Medulla oblongata (tissue), 1 donor: ENCODE measurements around the gene ZBTB22.
A peak's percentile ranks its signal among the peaks of the same experiment; 100 is the strongest.

ENCODE experiments used
- DNase-seq: peaks from one replicate; pipeline ENCODE4 v3.0.0-alpha.2; 2015; ENCODE audit errors: extremely low spot score

Gene ZBTB22

DNA sequence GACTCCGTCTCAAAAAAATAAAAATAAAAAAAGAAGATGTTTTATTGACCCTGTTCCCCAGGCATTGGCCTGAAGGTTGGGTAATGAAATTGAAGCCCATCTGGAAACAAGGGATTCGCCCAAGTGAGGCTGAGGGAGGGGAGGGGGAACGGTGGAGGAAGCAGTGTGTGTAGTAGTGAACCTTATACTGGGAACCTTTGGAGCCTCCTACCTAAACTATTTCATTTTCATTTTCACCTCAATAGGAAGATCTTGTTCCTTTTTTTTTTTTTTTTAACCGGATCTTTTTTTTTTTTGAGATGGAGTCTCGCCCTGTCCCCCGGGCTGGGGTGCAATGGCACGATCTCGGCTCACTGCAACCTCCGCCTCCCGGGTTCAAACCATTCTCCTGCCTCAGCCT is 13.2 kb upstream of the ZBTB22 start:
- DNase-seq = no peak

DNA sequence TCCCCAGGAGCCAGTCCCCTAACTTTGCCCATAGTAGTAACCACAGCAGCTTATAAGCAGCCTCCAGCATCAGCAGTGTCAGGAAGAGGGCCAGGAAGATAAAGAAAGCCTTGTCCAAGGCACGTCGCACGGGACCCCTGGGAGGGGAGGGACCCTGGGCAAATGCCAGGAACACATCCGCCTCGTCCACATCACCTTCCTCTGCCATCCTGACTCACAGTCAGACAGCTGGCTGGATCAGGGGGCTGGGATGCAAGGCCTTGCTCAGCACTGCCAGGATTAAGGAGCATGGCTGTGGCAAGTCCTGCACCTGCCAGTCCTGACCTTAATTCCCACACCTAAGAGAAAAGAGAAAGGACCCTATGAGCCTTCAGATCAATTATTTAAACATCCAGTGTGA is 11.5 kb upstream of the ZBTB22 start:
- no peak for DNase-seq

DNA sequence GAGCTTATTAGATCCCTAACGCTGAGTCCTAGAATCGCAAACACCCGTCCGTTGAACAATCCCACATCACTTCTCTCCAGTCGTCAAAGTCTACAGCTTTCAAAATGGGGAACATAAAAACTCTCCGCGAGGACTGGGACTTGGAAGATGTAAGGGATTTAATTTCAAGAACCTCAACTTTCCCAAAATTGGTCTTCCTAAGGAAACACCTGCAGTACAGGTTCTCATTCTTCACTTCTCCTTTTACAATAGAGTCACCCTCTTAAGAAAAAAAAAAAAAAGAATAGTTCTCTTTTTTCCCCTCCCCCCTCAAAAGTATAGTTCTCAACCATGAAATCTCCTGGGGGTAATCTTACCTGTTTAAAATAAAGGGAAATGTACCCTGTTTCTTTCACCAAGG is 6.6 kb upstream of the ZBTB22 start:
- DNase-seq = peak; percentile 26

DNA sequence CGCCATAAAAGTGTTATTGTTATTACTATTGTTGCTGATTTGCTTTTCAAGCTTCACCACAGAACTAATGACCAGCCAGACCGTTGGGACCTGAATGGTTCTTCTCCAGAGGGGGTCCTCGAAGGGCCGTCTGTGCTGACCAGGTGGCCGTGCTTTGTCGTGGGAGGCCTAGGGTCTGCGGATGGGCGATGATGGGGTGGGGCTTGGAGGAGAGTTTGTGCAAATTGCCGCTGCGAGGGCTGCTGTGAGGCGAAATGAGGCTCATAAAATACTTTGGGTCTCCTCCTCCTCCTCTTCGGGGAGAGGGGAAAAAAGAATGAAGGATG is 6.0 kb upstream of the ZBTB22 start:
- no peak for DNase-seq

DNA sequence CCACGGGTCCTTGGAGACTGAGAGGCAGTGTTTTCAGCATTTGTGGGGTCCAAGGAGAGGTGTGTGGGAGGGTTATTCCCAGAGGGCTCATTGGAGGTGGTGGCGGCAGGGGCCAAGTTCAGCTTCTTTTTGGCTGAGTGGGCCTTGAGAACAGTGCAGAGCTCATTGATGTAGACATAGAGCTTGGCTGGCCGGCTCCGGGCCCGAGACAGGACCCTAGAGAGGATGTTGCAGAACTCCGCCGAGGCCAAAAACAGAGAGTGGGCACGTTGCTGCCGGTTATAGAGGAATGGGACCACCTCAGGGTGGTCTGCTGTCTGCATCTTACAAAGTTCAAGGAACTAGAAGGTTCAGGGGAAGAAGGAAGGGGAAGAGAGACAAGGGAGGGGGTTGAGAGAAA is 3.7 kb upstream of the ZBTB22 start:
- DNase-seq = no peak

DNA sequence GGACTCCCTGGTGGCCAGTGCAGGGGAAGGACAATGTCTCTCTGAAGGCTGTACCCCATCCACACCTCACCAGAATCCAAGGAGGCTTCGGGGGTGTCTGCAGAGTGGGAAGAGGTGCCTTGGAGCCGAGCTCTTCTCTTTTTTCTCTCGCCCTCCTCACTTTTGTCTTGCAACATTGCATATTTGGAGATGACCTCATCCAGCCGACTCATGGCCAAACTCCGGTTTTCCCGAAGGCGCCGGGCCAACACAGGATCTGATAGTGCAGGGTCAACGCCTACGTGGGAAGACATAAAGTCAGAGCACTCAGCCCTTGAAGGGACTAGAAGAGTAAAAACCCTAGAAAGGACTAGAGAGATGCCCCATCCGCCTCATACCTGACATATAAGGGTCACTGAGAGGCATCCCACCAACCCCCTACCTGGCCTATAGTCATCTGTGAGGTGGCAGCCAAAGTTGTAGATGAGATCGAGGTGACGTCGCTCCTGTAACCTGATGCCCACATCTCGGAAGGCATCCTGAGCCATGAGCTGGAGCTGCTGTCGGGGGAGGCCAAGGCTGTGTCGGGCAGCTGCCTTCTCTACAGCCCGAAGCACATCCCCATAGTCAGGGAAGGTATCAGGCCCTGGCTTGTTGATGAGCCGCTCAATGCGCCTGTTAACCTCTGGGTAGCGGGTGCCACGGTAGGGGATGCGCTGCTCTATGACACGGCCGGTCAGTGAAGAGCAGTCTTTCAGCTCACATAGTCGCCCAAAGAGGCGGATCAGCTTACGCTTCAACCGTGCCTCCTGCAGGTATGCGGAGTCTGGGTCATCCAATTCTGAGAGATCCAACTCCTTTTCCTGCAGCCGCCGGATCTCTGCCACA is 3.0 kb upstream of the ZBTB22 start:
- DNase-seq = no peak

DNA sequence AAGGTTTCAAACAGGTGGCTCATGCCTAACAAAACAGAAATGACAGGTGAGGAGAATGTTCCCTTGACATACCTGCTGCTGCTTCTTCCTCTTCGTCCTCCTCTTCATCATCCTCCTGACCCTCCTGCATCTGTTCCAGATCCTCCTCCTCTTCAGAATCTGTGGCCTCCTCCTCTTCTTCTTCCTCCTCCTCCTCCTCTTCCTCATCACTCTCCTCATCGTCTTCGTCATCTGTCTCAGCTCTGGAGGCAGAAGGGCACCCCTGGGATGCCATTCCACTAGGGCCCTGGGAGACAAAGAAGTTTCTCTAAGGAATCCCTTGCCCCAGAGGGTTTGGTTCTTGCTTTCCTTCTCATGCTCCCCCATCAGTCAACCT is 2.4 kb upstream of the ZBTB22 start:
- no peak for DNase-seq

DNA sequence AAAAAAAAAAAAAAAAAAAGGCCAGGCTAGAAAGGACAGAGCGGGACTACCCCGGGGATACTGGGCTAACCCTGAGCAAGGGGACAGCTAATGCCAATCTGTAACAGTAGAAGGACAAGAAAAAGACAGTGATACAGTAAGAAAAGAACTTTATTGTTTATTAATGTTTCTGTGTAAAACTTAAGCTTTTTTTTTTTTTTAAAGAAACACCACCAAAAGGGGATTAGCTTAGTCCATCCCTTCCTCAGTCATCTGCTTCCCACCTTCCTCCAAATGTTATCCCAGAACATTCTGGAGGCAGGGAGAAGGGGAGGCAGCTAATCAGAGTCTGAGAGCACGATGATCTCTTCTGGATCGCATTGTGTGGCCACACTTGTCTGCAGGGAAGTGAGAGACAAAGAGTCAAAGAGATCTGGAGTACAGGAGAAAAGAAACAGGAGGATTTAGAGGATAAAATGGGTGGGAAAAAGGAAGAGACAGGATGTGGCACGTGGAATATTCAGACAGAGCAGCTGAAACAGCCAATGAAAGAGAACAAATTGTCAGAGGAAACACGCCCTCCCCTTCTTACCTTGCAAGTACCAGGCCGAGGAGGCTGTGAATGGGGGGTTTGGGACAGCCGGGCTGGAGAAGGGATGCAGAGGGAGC is 1.0 kb upstream of the ZBTB22 start:
- DNase-seq = no peak

DNA sequence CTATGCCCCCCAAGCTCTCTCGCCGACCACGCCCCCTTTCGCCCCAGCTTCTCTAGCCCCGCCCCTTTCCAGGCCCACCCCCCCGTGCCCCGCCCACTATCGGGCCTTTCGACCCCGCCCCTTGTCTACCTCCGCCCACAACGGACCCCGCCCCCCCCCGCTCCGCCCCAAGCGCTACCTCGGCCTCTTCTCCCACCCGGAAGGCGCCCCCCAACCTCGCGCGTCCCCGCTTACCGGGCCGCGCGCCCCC is 200 bp downstream of the ZBTB22 start:
- DNase-seq = peak; percentile 30

DNA sequence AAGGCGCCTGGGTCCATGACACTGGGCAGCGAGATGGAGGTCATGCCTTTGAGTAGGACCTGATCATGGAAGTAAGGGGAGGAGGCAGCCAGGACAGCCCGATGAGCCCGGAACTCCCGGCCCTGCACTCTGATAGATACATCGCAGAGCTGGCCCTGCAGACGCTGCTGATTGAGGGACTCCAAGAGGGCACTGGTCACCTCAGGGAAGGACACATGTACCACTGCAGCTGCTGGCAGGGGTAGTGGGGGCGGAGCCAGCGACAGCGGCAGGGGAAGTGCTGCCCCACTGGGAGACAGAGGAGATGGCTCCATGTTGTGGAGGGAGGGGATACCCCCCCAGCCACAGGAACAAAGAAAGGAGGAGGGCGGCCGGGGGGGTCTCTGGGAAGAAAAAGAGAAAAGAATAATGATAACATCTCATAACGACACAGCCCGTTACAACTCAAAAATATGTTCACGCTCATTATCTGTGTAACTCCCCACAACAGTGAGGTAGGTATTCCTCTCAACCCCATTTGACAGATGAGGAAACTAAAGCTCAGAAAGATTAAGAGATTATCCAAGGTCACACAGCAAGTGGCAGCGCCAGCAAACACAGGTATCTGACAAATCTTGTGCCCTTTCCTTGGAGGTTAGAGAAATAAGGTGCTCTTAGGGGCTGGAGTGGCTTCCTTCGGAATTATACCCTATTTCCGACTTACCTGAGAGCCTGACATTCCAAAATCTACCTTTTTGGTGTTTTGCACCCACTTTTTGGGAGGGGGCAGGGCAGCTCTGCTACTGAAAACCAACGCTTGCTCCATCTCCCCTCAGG is 733 bp downstream of the ZBTB22 start:
- peak; percentile 21 for DNase-seq

DNA sequence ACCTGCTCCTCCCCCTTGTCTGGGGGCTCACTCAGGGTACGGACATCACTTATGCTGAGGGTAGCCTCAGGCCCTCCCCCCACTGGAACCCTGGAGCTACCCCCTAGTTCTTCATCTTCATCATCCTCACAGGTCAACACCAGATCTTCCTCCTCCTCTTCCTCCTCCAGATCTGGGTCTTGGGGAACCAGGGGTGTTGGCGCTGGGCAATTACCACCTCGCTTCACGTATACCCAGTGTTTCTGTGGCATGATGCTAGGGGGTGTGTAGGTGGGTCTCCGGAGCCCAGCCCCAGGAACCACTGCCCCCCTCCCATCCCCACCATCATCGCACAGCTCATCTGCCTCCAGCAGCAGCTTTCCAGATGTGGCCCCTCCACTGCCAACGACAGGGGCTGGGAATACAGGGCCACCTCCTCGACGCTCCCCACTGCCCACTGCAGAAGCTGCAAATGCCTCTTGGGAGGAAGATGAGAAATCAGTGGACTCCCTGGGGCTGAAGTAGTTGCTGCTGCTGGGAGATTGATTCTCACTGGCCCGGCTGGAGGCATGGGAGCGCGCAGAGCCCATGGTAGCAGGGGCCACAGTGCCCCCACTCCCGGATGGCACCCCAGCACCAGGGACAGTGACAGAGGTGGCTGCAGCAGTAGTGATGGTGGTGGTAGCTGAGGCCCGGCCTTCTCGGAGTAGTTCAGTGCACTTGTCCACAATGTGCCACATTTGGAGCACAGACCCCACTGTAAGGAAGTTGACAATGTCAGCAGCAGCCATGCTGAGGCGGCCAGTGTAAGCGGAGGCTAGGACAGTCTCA is 1.5 kb downstream of the ZBTB22 start:
- no peak for DNase-seq

DNA sequence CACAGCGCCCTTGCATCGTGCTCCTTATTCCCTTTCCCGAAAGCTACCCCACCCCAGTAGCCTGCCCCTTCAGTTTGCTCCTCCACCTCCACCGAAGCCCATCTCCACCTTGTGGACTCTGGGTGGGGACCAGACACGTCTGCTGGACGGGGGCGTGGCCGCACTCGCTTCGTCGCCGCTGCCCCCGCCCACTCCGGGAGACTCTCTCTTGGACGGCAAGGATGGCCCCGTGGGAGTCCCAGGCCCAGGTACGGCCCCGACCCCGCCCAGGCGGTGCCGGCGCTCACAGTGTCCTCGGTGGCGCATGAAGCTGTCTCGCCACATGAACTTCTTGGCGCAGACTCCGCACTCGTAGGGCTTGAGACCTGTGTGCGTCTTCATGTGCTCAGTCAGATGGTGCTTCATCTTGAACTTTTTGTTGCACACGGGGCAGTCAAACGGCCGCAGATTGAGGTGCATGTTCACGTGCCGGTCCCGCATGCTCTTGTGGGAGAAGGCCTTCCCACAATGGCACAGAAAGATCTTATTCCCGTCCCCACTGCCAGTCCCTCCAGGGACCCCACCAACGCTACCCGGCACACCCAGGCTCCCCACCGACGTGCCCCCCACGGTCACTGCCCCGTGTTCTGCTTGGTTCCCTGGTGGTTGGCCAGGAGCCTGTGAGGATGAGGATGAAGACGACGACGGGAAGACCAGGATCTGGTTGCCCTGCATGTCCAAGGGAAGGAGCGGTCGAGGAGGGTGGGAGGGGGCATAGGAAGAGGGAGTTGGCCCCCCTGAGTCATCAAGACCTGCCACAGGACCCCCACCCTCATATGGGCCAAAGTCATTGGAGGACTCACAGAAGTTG is 2.4 kb downstream of the ZBTB22 start:
- DNase-seq = no peak

DNA sequence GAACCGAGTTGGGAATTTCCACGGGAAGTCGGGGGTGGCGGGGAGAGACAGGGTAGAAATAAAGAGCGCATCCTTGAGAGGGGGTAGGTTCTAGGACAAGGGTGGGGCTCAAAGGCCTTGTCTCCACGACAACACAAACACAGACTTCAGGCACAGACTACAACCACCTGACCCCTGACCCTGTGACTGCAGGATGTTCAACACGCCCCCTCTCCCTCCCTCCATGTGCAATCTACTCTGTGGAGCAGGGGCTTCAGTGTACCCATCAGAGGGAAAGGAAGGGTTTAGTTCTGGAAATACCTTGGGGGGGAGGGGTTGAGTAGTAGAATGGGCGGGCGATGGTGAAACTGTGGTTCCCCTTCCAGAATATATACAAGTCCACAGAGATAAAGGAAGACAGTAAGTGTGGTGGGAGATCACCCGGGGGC is 3.0 kb downstream of the ZBTB22 start:
- peak; percentile 67 for DNase-seq

DNA sequence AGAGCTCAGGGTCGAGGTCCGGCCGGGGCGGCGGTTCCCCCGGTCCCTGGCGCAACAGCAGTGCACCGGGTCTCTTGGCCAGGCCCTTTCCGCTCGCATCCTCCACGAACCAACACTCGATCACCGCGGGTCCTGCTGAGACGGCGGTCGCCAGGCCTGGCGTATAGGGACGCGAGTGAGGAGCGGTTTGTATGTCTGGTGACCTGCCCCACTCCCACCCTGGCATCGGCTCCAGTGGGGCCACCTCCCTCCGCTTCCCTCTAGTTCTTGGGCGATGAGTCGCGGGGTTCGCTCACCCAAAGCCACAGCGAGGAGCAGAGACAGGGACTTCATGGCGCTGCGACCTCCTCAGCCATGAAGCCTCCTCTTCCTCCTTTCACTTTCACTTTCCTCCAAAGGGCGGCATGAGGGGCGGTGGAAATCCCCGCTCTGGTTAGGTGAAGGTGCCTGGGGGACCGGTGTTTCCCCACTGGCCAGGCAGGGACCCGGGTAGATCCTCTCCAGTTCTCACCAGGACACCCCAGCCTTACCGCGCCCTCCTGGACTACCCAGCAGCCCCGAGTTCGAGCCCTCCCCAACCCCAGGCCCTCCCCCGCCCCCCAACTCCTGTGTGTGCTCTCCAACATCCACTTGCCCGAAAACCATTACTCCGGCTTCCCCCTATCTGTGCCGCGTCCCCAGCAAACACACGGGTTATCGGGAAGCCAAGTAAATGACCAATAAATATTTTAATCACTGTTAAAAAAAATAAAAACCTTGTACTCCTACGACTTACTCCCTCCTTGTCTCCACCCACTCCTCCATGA is 3.6 kb downstream of the ZBTB22 start, which contains the start of gene TAPBP:
TSS of gene TAPBP (minus strand) at position 370 of the 806 bp plus-strand sequence. CDS start at position 333, 37 bp downstream.
- peak; percentile 74 for DNase-seq

DNA sequence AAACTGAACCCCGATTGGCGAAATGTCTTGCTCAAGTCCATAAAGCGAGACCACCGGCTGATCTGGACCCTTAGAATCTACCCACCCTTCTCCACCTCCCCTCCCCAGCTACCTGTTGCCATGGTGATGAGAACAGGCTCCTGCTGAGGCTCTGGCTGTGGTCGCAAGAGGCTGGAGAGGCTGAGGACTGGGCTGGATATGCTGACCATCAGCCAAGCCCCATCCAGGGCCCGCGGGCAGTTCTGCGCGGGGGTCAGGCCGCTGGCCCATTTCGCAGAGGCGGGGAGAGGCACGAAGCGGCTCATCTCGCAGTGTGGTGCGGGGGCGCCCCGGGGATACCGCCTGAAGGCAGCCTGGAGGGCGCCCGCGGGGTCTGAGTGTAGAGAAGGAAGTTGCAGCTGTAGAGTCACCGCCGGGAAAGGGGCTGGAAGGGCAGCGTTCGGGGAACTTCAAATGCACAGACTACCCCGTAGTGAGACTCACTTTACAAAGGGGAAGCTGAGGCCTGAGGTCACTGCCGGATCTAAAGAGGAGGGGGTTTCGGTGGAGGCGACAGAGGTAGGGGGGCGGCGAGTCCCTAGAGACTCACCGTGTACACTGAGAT is 4.3 kb downstream of the ZBTB22 start:
- peak; percentile 49 for DNase-seq

DNA sequence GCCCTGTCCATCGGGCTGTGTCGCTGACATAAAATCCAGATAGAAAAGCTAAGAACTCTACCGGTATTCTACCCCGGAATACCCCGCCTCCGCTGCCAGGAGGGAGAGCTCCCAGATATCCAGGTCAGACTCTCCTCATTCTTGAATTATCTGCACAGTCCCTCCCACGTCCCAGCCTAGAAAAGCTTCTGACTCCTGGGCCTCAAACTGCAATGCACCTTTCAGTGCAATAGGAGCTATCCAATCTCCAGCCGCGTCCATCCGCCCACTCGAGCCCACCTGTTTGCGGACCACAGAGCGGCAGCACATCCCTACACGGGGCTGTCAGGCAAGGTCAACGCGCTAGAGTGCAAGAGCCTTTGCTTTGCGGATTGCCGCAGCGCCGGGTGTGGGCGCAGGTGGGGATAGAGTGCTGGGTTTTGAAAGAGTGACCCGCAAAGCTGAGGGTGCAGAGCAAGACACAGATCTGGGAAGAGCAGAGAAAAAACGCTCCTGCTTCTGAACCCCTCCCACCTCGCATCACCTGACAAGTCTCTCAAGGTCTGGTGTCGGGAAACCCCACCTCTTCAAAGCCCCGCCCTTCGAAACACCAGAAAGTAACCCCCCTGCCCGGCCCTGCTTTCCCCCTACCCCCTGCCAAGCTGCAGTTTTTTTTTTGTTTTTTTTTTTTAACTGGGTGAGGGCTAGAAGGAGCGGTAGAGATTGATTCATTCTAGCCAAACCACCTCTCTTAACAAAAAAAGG is 5.0 kb downstream of the ZBTB22 start:
- DNase-seq = peak; percentile 77

DNA sequence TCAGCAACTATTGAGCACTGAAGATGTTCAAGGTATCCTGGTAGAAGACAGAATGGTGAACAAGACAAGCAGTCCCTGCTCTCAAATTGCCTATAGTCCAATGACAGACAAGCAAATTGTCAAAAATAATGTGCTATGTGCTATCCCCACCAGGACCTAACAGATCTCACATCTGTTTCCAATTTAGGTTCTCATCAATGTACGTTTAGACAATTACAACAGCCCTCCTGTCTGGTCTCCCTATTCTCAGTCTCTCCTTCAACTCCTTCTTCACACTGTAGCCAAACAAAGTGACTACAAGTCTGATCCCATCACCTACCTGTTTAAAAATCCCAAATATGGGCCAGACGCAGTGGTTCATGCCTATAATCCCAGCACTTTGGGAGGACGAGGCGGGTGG is 11.2 kb downstream of the ZBTB22 start:
- DNase-seq = no peak

DNA sequence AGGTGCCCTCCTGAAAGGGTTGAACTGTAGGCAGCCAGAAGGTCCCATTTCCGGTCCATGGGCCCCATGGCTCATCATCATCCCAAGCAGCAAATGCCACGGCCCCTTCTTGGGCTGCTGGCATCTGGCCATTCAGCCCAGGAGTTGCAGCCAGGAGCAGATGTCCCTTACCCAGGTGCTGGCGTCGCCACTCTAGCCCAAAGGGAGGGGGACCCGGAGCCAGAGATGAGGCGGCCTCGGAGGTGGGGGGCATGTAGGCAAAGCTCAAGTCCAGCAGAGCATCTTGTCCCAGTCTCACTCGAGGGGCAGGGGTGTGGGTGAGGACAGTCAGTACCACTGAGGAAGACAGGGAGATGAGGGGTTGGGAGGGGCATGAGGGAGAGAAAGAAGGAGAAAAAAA is 12.5 kb downstream of the ZBTB22 start:
- no peak for DNase-seq

DNA sequence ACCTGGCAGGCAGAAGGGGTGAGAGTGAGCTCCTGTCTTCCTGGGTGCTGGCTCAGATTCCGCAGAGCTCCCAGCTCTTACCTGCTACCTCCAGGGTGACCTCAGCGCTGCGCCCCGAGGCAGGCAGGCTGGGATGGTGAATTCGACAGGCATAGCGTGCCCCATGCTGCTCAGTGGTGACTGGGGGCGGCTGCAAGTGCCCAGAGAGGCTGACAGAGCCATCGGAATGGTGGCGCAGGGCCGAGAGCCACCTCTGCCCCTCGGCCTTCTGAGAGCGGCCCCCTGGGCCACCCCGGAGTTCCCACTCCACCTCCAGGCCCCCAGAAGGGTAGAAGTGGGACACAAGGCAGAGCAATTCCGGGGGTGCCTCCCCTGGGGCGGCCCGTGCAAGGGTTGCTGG is 13.3 kb downstream of the ZBTB22 start:
- DNase-seq = no peak
